HG03066 (cell line): ENCODE results near the gene CHST9.
"Not testable (repeated sequence)": the region's sequence is repeated elsewhere in the genome, so short reads cannot be mapped to it uniquely, and the experiment has no call there.

Experiments used
- ATAC-seq: cut with Tn5 transposase; IDR thresholded peaks from one replicate; pipeline ENCODE4 v1.9.1; 2021; ENCODE audit warnings: low read depth; ENCODE audit not compliant: unreplicated experiment

CHST9 gene

GRCh38 chr18:27109451-27109850 is 75.7 kb downstream of the CHST9 start:
- no peak for ATAC-seq

- no peak for ATAC-seq
Observed at GRCh38 chr18:27108842-27109241, 76.3 kb downstream of the CHST9 start.

GRCh38 chr18:27104743-27105142 is 80.4 kb downstream of the CHST9 start:
- ATAC-seq = no peak

- ATAC-seq = no peak
Observed at GRCh38 chr18:27094621-27095020, 90.5 kb downstream of the CHST9 start.

GRCh38 chr18:27093290-27093689 is 91.8 kb downstream of the CHST9 start:
- not testable (repeated sequence) for ATAC-seq

GRCh38 chr18:27081701-27082100 is 103.4 kb downstream of the CHST9 start:
- no peak for ATAC-seq

- ATAC-seq = no peak
Observed at GRCh38 chr18:27075828-27076227, 109.3 kb downstream of the CHST9 start.

- peak; percentile 91 for ATAC-seq
Observed at GRCh38 chr18:27073404-27073830, 111.7 kb downstream of the CHST9 start.

- no peak for ATAC-seq
Observed at GRCh38 chr18:27064673-27065072, 120.4 kb downstream of the CHST9 start.

- ATAC-seq = no peak
Observed at GRCh38 chr18:27062802-27063201, 122.3 kb downstream of the CHST9 start.

- no peak for ATAC-seq
Observed at GRCh38 chr18:27061488-27062095, 123.5 kb downstream of the CHST9 start.

GRCh38 chr18:27057519-27058234 is 127.4 kb downstream of the CHST9 start:
- no peak for ATAC-seq

- no peak for ATAC-seq
Observed at GRCh38 chr18:27054926-27055325, 130.2 kb downstream of the CHST9 start.

- no peak for ATAC-seq
Observed at GRCh38 chr18:27049969-27050368, 135.1 kb downstream of the CHST9 start.

GRCh38 chr18:27045342-27045741 is 139.8 kb downstream of the CHST9 start:
- ATAC-seq = no peak

GRCh38 chr18:27042177-27042576 is 142.9 kb downstream of the CHST9 start:
- ATAC-seq = no peak

- no peak for ATAC-seq
Observed at GRCh38 chr18:27040796-27041195, 144.3 kb downstream of the CHST9 start.

GRCh38 chr18:27033722-27034121 is 151.4 kb downstream of the CHST9 start:
- no peak for ATAC-seq

GRCh38 chr18:27030421-27030820 is 154.7 kb downstream of the CHST9 start:
- ATAC-seq = no peak

- ATAC-seq = no peak
Observed at GRCh38 chr18:27022477-27022876, 162.6 kb downstream of the CHST9 start.

- ATAC-seq = no peak
Observed at GRCh38 chr18:27017901-27018500, 167.1 kb downstream of the CHST9 start.

- ATAC-seq = no peak
Observed at GRCh38 chr18:27014841-27015240, 170.3 kb downstream of the CHST9 start.
